Measurements from ENCODE around the gene PTPRB.

DNA sequence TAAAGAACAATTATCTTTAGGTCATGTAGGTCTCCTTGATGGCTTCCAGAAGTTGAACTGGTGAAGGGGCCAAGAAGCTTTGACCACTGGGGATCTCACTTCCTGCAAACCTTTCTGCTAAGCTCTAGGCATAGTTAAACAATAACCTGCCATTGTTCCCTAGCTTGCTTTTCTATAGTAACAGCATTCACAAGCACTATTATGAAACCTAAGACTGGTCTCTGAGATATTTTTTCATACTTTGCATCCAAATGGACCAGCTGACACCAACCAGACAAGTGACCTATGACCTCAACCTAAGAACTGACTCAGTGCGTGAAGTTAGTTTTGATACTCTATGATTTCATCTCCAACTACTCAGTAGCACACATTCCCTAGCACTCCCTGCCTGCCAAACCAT, 129.1 kb downstream of the PTPRB start:
- TF ChIP-seq CTCF (conservative IDR thresholded peaks at IDR 0.05 in 1 of 2, IDR thresholded peaks at IDR 0.05 in 1 of 2; ENCODE audit: low read depth in 1 of 2, low read length in 2 of 2) (no peak), EZH2 (IDR thresholded peaks at IDR 0.05; ENCODE audit: low read length, missing control alignments) (no peak)
